ES-I3 (cell line): Measurements from ENCODE around the gene SNX21.

Experiments used
- H3K36me3 ChIP-seq: 2 replicates; pipeline ENCODE4 v1.6.1; 2013; ENCODE audit warnings: mild to moderate bottlenecking, low read length, control low read depth, moderate library complexity; ENCODE audit not compliant: insufficient read depth
- H3K4me1 ChIP-seq: 2 replicates; pipeline ENCODE4 v1.6.1; 2013; ENCODE audit warnings: mild to moderate bottlenecking, control low read depth, low read length; ENCODE audit not compliant: insufficient read depth
- H3K9ac ChIP-seq: 2 replicates; pipeline ENCODE4 v1.6.1; 2013; ENCODE audit warnings: low read depth, mild to moderate bottlenecking, low read length, moderate library complexity
- H3K9me3 ChIP-seq: 2 replicates; pipeline ENCODE4 v1.6.1; 2013; ENCODE audit warnings: mild to moderate bottlenecking, low read length, moderate library complexity; ENCODE audit not compliant: control insufficient read depth, insufficient read depth

Gene SNX21

GRCh38 chr20:45850926-45851325, 17.3 kb downstream of the SNX21 start:
- Histone ChIP-seq H3K9ac (no peak overlapping the region), H3K4me1 (peaks cover 13% of the 10 kb centered on the region), H3K9me3 (no peaks in the 10 kb centered on the region), H3K36me3 (peaks cover 10% of the 10 kb centered on the region; the same call in 1 of the 2 replicates)

- H3K9ac ChIP-seq: no peak overlapping the region
- H3K4me1 ChIP-seq: peaks cover 13% of the 10 kb centered on the region
- H3K36me3 ChIP-seq: peaks cover 8% of the 10 kb centered on the region; the same call in 1 of the 2 replicates
- no peaks in the 10 kb centered on the region for H3K9me3 ChIP-seq
Measured at GRCh38 chr20:45851501-45851900, 17.9 kb downstream of the SNX21 start.

- H3K36me3 ChIP-seq: peaks cover 7% of the 10 kb centered on the region; the same call in 1 of the 2 replicates
- H3K9me3 ChIP-seq: no peaks in the 10 kb centered on the region
- no peak overlapping the region for H3K9ac ChIP-seq
- peaks cover 13% of the 10 kb centered on the region for H3K4me1 ChIP-seq
Measured at GRCh38 chr20:45852326-45852725, 18.7 kb downstream of the SNX21 start.

- Histone ChIP-seq H3K9me3 (no peaks in the 10 kb centered on the region), H3K36me3 (peaks cover 2% of the 10 kb centered on the region; the same call in 1 of the 2 replicates), H3K9ac (no peak overlapping the region)
Measured at GRCh38 chr20:45853484-45853883, 19.9 kb downstream of the SNX21 start.

GRCh38 chr20:45857114-45857881, 23.7 kb downstream of the SNX21 start, which contains the start of the genes ACOT8 and ZSWIM3:
Gene ACOT8 (minus strand): TSS chr20:45857392. CDS start chr20:45857315, 77 bp downstream.
Gene ZSWIM3 (plus strand): TSS chr20:45857614. CDS start chr20:45857826, 212 bp downstream.
- no peaks in the 10 kb centered on the region for H3K9me3 ChIP-seq
- peak within 1 kb of the TSS; percentile 95 for H3K9ac ChIP-seq
- H3K4me1 ChIP-seq: peaks cover 23% of the 10 kb centered on the region
- no peaks in the 10 kb centered on the region for H3K36me3 ChIP-seq

More at GRCh38 chr20:45853484-45853883, 19.9 kb downstream of the SNX21 start:
- H3K4me1 ChIP-seq: peaks cover 17% of the 10 kb centered on the region

- peak overlapping the region; percentile 95 for H3K9ac ChIP-seq
- peaks cover 23% of the 10 kb centered on the region for H3K4me1 ChIP-seq
- H3K36me3 ChIP-seq: no peaks in the 10 kb centered on the region
- no peaks in the 10 kb centered on the region for H3K9me3 ChIP-seq
Measured at GRCh38 chr20:45857882-45858216, 24.2 kb downstream of the SNX21 start.

- Histone ChIP-seq H3K9ac (no peak overlapping the region), H3K9me3 (no peaks in the 10 kb centered on the region), H3K4me1 (peaks cover 13% of the 10 kb centered on the region), H3K36me3 (no peaks in the 10 kb centered on the region)
Measured at GRCh38 chr20:45859916-45860315, 26.3 kb downstream of the SNX21 start.

- H3K4me1 ChIP-seq: peaks cover 10% of the 10 kb centered on the region
- H3K9me3 ChIP-seq: no peaks in the 10 kb centered on the region
- no peak overlapping the region for H3K9ac ChIP-seq
- H3K36me3 ChIP-seq: no peaks in the 10 kb centered on the region
Measured at GRCh38 chr20:45860560-45861220, 27.1 kb downstream of the SNX21 start.

GRCh38 chr20:45861221-45862075, 27.8 kb downstream of the SNX21 start:
- Histone ChIP-seq H3K9ac (no peak overlapping the region), H3K36me3 (no peaks in the 10 kb centered on the region), H3K9me3 (no peaks in the 10 kb centered on the region), H3K4me1 (peaks cover 10% of the 10 kb centered on the region)

- peaks cover 5% of the 10 kb centered on the region; the same call in 1 of the 2 replicates for H3K4me1 ChIP-seq
- no peak overlapping the region for H3K9ac ChIP-seq
- no peaks in the 10 kb centered on the region for H3K9me3 ChIP-seq
- H3K36me3 ChIP-seq: no peaks in the 10 kb centered on the region
Measured at GRCh38 chr20:45863543-45864470, 30.2 kb downstream of the SNX21 start.

GRCh38 chr20:45866454-45866853, 32.9 kb downstream of the SNX21 start:
- H3K36me3 ChIP-seq: no peaks in the 10 kb centered on the region
- H3K9me3 ChIP-seq: no peaks in the 10 kb centered on the region
- H3K4me1 ChIP-seq: no peaks in the 10 kb centered on the region
- H3K9ac ChIP-seq: no peak overlapping the region

- no peak overlapping the region for H3K9ac ChIP-seq
- no peaks in the 10 kb centered on the region for H3K4me1 ChIP-seq
- H3K9me3 ChIP-seq: no peaks in the 10 kb centered on the region
- no peaks in the 10 kb centered on the region for H3K36me3 ChIP-seq
Measured at GRCh38 chr20:45867136-45867818, 33.7 kb downstream of the SNX21 start.

GRCh38 chr20:45867819-45868176, 34.2 kb downstream of the SNX21 start:
- H3K4me1 ChIP-seq: no peaks in the 10 kb centered on the region
- H3K36me3 ChIP-seq: no peaks in the 10 kb centered on the region
- no peak overlapping the region for H3K9ac ChIP-seq
- H3K9me3 ChIP-seq: no peaks in the 10 kb centered on the region
